Chondrocyte (in vitro differentiated cells): Measurements from ENCODE around the gene HRH4. TPM values are rescaled to one million over a fixed set of nuclear protein-coding genes. Genes with fewer than 3 reads are reported as not detected.

Source experiments
- DNase-seq: peaks from one replicate; pipeline ENCODE4 v3.0.0; 2021; ENCODE audit warnings: mixed read lengths, low spot score
- H3K27ac Mint-ChIP-seq: one replicate; pipeline ENCODE4 v1.8.0; 2021; ENCODE audit warnings: mild to moderate bottlenecking, moderate library complexity, mixed read lengths; ENCODE audit not compliant: unreplicated experiment
- H3K27me3 Mint-ChIP-seq: 2 replicates; pipeline ENCODE4 v1.8.0; 2021; ENCODE audit warnings: low read depth, mixed read lengths
- H3K36me3 Mint-ChIP-seq: 2 replicates; pipeline ENCODE4 v1.8.0; 2021; ENCODE audit warnings: low read depth, mixed read lengths
- H3K4me1 Mint-ChIP-seq: 2 replicates; pipeline ENCODE4 v1.8.0; 2021; ENCODE audit warnings: low read depth, mild to moderate bottlenecking, mixed read lengths
- H3K4me3 Mint-ChIP-seq: one replicate; pipeline ENCODE4 v1.8.0; 2021; ENCODE audit warnings: mild to moderate bottlenecking, moderate library complexity, mixed read lengths; ENCODE audit not compliant: unreplicated experiment
- H3K9me3 Mint-ChIP-seq: 2 replicates; pipeline ENCODE4 v1.8.0; 2021; ENCODE audit warnings: low read depth, mixed read lengths
- CTCF ChIP-seq: fragments of 200-600 bp; sonication (generic); IDR thresholded peaks from 2 replicates; pipeline ENCODE4 v1.5.0; 2021; ENCODE audit warnings: antibody characterized with exemption, mild to moderate bottlenecking, moderate library complexity
- total RNA-seq: library from RNA; stranded (reverse); gene quantifications from 3 replicates; pipeline ENCODE4 v1.2.1, GENCODE V29; 2021

The HRH4 gene
- total RNA-seq, 1 donor from 2014 or later: not detected

GRCh38 chr18:24472591-24472990, 12.2 kb downstream of the HRH4 start:
- Mint-ChIP-seq H3K9me3 (peaks cover 2% of the 10 kb centered on the region), H3K27ac (no peak overlapping the region)

DNA sequence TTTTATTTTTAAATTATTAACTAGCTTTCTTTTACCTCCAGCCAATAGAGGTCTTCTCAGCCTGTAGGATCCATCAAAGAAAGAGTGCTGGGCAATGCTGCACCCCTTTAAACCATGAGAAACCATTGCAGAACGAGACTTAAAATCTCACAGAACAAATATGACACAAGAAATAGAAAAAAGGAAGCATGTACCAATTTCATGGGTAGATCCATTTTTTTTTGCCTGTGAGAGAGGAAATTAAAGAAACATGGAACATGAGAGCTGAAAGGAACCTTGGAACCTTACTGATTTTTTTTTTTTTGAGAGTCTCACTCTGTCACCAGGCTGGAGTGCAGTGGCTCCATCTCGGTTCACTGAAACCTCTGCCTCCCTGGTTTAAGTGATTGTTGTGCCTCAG, 14.0 kb downstream of the HRH4 start:
- Mint-ChIP-seq H3K4me1 (peaks cover 4% of the 10 kb centered on the region), H3K27me3 (no peaks in the 10 kb centered on the region), H3K27ac (no peak overlapping the region), H3K9me3 (peaks cover 2% of the 10 kb centered on the region), H3K4me3 (no peak overlapping the region), H3K36me3 (no peaks in the 10 kb centered on the region)
- DNase-seq: no peak
- TF ChIP-seq CTCF: no peak

More at GRCh38 chr18:24472591-24472990, 12.2 kb downstream of the HRH4 start:
- H3K27me3 Mint-ChIP-seq: no peaks in the 10 kb centered on the region
- no peak overlapping the region for H3K4me3 Mint-ChIP-seq
- H3K36me3 Mint-ChIP-seq: no peaks in the 10 kb centered on the region
- TF ChIP-seq CTCF: no peak
- DNase-seq: no peak
- peaks cover 4% of the 10 kb centered on the region for H3K4me1 Mint-ChIP-seq

DNA sequence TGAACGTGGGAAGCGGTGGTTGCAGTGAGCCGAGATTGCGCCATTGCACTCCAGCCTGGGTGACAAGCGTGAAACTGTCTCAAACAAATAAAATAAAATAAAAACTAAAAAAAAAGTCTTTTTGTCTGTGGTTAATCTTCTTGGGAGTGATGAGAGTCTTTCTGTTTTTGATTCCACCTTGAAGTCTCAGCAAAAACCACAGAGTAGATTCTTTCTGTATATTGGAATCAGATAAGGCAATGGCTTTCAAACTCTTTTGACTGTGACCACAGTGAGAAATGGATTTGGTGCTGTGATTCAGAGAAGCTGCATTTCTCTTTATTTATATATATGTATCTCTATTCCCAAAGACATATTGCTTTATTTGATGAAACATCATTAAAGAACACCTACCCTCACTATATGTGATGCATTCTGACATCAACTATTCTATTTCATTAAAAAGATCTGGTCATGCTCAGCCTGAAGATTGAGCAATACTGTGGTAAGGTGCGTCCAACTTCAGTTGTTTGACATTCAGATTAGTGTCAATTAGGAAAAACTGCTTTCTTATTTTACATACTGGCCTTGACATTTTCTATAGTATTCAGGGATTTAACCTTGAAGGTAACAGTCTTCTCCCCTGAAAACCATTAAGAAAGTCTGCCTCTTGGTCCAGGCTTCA, 15.6 kb downstream of the HRH4 start:
- no peaks in the 10 kb centered on the region for H3K27me3 Mint-ChIP-seq
- peaks cover 1% of the 10 kb centered on the region for H3K36me3 Mint-ChIP-seq
- DNase-seq: no peak
- H3K4me1 Mint-ChIP-seq: peaks cover 4% of the 10 kb centered on the region
- H3K27ac Mint-ChIP-seq: no peak overlapping the region
- no peak overlapping the region for H3K4me3 Mint-ChIP-seq
- H3K9me3 Mint-ChIP-seq: peaks cover 4% of the 10 kb centered on the region
- TF ChIP-seq CTCF: no peak

GRCh38 chr18:24479371-24479770, 18.9 kb downstream of the HRH4 start:
- TF ChIP-seq CTCF: no peak
- Mint-ChIP-seq H3K4me1 (no peaks in the 10 kb centered on the region), H3K4me3 (no peak overlapping the region), H3K27ac (no peak overlapping the region), H3K36me3 (peaks cover 1% of the 10 kb centered on the region), H3K27me3 (peaks cover 2% of the 10 kb centered on the region), H3K9me3 (peaks cover 4% of the 10 kb centered on the region)
- no peak for DNase-seq

DNA sequence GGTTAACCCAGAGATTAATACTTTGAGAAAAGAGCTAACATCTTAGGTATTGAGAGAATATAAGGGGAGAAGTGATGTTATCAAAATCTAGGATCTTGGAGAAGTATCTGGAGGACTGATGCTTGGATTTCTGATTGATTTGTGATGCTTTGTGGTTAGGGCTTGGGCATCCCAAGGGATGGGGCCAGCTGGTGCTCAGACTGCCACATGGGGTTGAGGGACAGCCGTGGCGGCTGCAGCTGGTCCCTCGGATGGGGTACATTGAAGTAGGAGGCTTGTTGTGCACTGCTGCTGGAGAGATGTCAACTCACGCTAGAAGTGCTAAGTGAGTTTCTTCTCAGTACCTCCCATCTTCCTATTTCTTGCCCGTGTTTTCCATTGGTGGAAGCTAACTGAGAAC, 22.4 kb downstream of the HRH4 start:
- peaks cover 2% of the 10 kb centered on the region for H3K9me3 Mint-ChIP-seq
- no peak for DNase-seq
- H3K27ac Mint-ChIP-seq: no peak overlapping the region
- H3K36me3 Mint-ChIP-seq: peaks cover 1% of the 10 kb centered on the region
- peaks cover 5% of the 10 kb centered on the region for H3K27me3 Mint-ChIP-seq
- H3K4me1 Mint-ChIP-seq: peaks cover 4% of the 10 kb centered on the region
- no peak for TF ChIP-seq CTCF
- H3K4me3 Mint-ChIP-seq: no peak overlapping the region
